Calu3 (cell line): ENCODE measurements around the gene ARHGEF10L. TPM values are rescaled to one million over a fixed set of nuclear protein-coding genes. Genes with fewer than 3 reads are reported as not detected.

ENCODE experiments used
- BruUV-seq: library from RNA; stranded (reverse); fragments of 400-500 nt; replicated peaks from 2 replicates; lab custom pipeline; 2021; lab: Mats Ljungman, UMichigan
- CTCF ChIA-PET: fragments of 300-600 bp; sonication (Branson Sonifier 250); formaldehyde crosslinking; loops from one replicate; lab custom pipeline; 2022; ENCODE audit warnings: antibody characterized with exemption; lab: Charles Lee
- DNase-seq: peaks from one replicate; pipeline ENCODE4 v3.0.0; 2022
- H3K27ac Mint-ChIP-seq: one replicate; pipeline ENCODE4 v1.8.0; 2022; ENCODE audit warnings: mixed read lengths; ENCODE audit not compliant: unreplicated experiment
- H3K27me3 Mint-ChIP-seq: one replicate; pipeline ENCODE4 v1.8.0; 2022; ENCODE audit warnings: mixed read lengths; ENCODE audit not compliant: unreplicated experiment
- H3K36me3 Mint-ChIP-seq: one replicate; pipeline ENCODE4 v1.8.0; 2022; ENCODE audit warnings: mild to moderate bottlenecking, moderate library complexity, mixed read lengths; ENCODE audit not compliant: insufficient read depth, unreplicated experiment
- H3K4me1 Mint-ChIP-seq: one replicate; pipeline ENCODE4 v1.8.0; 2022; ENCODE audit warnings: mild to moderate bottlenecking, low read depth, mixed read lengths; ENCODE audit not compliant: unreplicated experiment
- H3K4me3 Mint-ChIP-seq: one replicate; pipeline ENCODE4 v1.8.0; 2022; ENCODE audit warnings: mild to moderate bottlenecking, low read depth, moderate library complexity, mixed read lengths; ENCODE audit not compliant: unreplicated experiment
- H3K9me3 Mint-ChIP-seq: one replicate; pipeline ENCODE4 v1.8.0; 2022; ENCODE audit warnings: low read depth, mixed read lengths; ENCODE audit not compliant: unreplicated experiment
- CTCF ChIP-seq: fragments of 200-600 bp; IDR thresholded peaks from one replicate; pipeline ENCODE4 v1.8.0; 2022; ENCODE audit warnings: antibody characterized with exemption; ENCODE audit not compliant: unreplicated experiment
- intact Hi-C: fragments of 100-400 bp; cut with micrococcal nuclease; formaldehyde crosslinking; loops from one replicate; pipeline ENCODE4 v1.10.0; 2022; ENCODE audit not compliant: unreplicated experiment
- total RNA-seq: library from RNA; stranded (reverse); gene quantifications from 2 replicates; pipeline ENCODE4 v1.2.3, GENCODE V29; 2022

The ARHGEF10L gene
- total RNA-seq, 1 experiment from 2014 or later = 20.1 TPM

GRCh38 chr1:17566892-17567291 is 27.4 kb downstream of the ARHGEF10L start:
- peaks cover 40% of the 10 kb centered on the region for H3K4me1 Mint-ChIP-seq
- H3K9me3 Mint-ChIP-seq = peaks cover 4% of the 10 kb centered on the region
- BruUV-seq = no TSS peak
- no peak for DNase-seq
- H3K27ac Mint-ChIP-seq = no peak overlapping the region
- no peak overlapping the region for H3K4me3 Mint-ChIP-seq
- CTCF ChIA-PET = no interaction called here
- no peak for TF ChIP-seq CTCF
- intact Hi-C loops = loop anchor here (10.0 kb wide), 1 partner anchor 62 kb away; no protein-coding TSS in a partner anchor
- H3K27me3 Mint-ChIP-seq = no peaks in the 10 kb centered on the region
- H3K36me3 Mint-ChIP-seq = no peaks in the 10 kb centered on the region

GRCh38 chr1:17567582-17567981 is 28.1 kb downstream of the ARHGEF10L start:
- no peak for TF ChIP-seq CTCF
- no peaks in the 10 kb centered on the region for H3K36me3 Mint-ChIP-seq
- CTCF ChIA-PET = no interaction called here
- no TSS peak for BruUV-seq
- H3K27me3 Mint-ChIP-seq = no peaks in the 10 kb centered on the region
- no peak for DNase-seq
- no peak overlapping the region for H3K4me3 Mint-ChIP-seq
- H3K9me3 Mint-ChIP-seq = peaks cover 4% of the 10 kb centered on the region
- H3K27ac Mint-ChIP-seq = no peak overlapping the region
- peaks cover 33% of the 10 kb centered on the region for H3K4me1 Mint-ChIP-seq
- intact Hi-C loops = loop anchor here (10.0 kb wide), 1 partner anchor 63 kb away; no protein-coding TSS in a partner anchor

- intact Hi-C loops = loop anchor here (10.0 kb wide), 1 partner anchor 63 kb away; no protein-coding TSS in a partner anchor
- CTCF ChIA-PET = interaction anchor here (0.9 to 2.4 kb wide), 2 partner anchors 14 to 18 kb away, joined by 3 to 7 read pairs; no protein-coding TSS in a partner anchor
- Mint-ChIP-seq H3K36me3 (no peaks in the 10 kb centered on the region), H3K27me3 (no peaks in the 10 kb centered on the region), H3K4me1 (peaks cover 27% of the 10 kb centered on the region), H3K27ac (peak overlapping the region; percentile 68), H3K9me3 (peaks cover 4% of the 10 kb centered on the region), H3K4me3 (no peak overlapping the region)
- no peak for TF ChIP-seq CTCF
- no TSS peak for BruUV-seq
- DNase-seq = no peak
Observed at GRCh38 chr1:17568014-17568900, 28.8 kb downstream of the ARHGEF10L start.

GRCh38 chr1:17569200-17570139 is 30.0 kb downstream of the ARHGEF10L start:
- H3K27me3 Mint-ChIP-seq = no peaks in the 10 kb centered on the region
- TF ChIP-seq CTCF = no peak
- peak; percentile 62 for DNase-seq
- H3K36me3 Mint-ChIP-seq = peaks cover 6% of the 10 kb centered on the region
- peak overlapping the region; percentile 81 for H3K27ac Mint-ChIP-seq
- peak overlapping the region; percentile 40 for H3K4me3 Mint-ChIP-seq
- H3K9me3 Mint-ChIP-seq = peaks cover 4% of the 10 kb centered on the region
- intact Hi-C loops = loop anchor here (10.0 kb wide), 1 partner anchor 65 kb away; no protein-coding TSS in a partner anchor
- no TSS peak for BruUV-seq
- peaks cover 34% of the 10 kb centered on the region for H3K4me1 Mint-ChIP-seq
- CTCF ChIA-PET = interaction anchor here (0.9 to 2.4 kb wide), 3 partner anchors 16 to 24 kb away, joined by 3 to 7 read pairs (median 4); no protein-coding TSS in a partner anchor
